ENCODE results near the gene TBCA.
A peak's percentile ranks its signal among the peaks of the same experiment; 100 is the strongest.

TBCA gene

GRCh38 chr5:77775790-77776553 lies at the start of gene TBCA:
Gene TBCA (minus strand): TSS chr5:77776339. CDS start chr5:77776257, 82 bp downstream.
- DNase-seq (ENCODE audit: low read depth in 3 of 3, low spot score in 1 of 3) = peak; percentile 74 to 88 (median 85)

- no peak for DNase-seq (ENCODE audit: low read depth in 3 of 3, low spot score in 1 of 3)
Measured at GRCh38 chr5:77824981-77825380, 48.8 kb upstream of the TBCA start.

- no peak for DNase-seq (ENCODE audit: low read depth in 3 of 3, low spot score in 1 of 3)
Measured at GRCh38 chr5:77816686-77817085, 40.5 kb upstream of the TBCA start.

- DNase-seq (ENCODE audit: low read depth in 3 of 3, low spot score in 1 of 3) = no peak
Measured at GRCh38 chr5:77812926-77813589, 36.9 kb upstream of the TBCA start.

- DNase-seq (ENCODE audit: low read depth in 3 of 3, low spot score in 1 of 3) = no peak
Measured at GRCh38 chr5:77806213-77806843, 30.2 kb upstream of the TBCA start.

- DNase-seq (ENCODE audit: low read depth in 3 of 3, low spot score in 1 of 3) = no peak
Measured at GRCh38 chr5:77798456-77798855, 22.3 kb upstream of the TBCA start.

GRCh38 chr5:77797136-77797535 lies 21.0 kb upstream of the TBCA start:
- DNase-seq (ENCODE audit: low read depth in 3 of 3, low spot score in 1 of 3) = no peak

- no peak for DNase-seq (ENCODE audit: low read depth in 3 of 3, low spot score in 1 of 3)
Measured at GRCh38 chr5:77795846-77796245, 19.7 kb upstream of the TBCA start.

GRCh38 chr5:77795268-77795667 lies 19.1 kb upstream of the TBCA start:
- no peak for DNase-seq (ENCODE audit: low read depth in 3 of 3, low spot score in 1 of 3)

- no peak for DNase-seq (ENCODE audit: low read depth in 3 of 3, low spot score in 1 of 3)
Measured at GRCh38 chr5:77791926-77792325, 15.8 kb upstream of the TBCA start.

- DNase-seq (ENCODE audit: low read depth in 3 of 3, low spot score in 1 of 3) = no peak
Measured at GRCh38 chr5:77791356-77791755, 15.2 kb upstream of the TBCA start.

- no peak for DNase-seq (ENCODE audit: low read depth in 3 of 3, low spot score in 1 of 3)
Measured at GRCh38 chr5:77785229-77785628, 9.1 kb upstream of the TBCA start.

GRCh38 chr5:77784735-77785134 lies 8.6 kb upstream of the TBCA start:
- DNase-seq (ENCODE audit: low read depth in 3 of 3, low spot score in 1 of 3) = no peak

GRCh38 chr5:77781076-77781475 lies 4.9 kb upstream of the TBCA start:
- no peak for DNase-seq (ENCODE audit: low read depth in 3 of 3, low spot score in 1 of 3)

GRCh38 chr5:77778881-77779438 lies 2.8 kb upstream of the TBCA start:
- DNase-seq (ENCODE audit: low read depth in 3 of 3, low spot score in 1 of 3) = no peak

GRCh38 chr5:77778398-77778797 lies 2.3 kb upstream of the TBCA start:
- DNase-seq (ENCODE audit: low read depth in 3 of 3, low spot score in 1 of 3) = no peak

GRCh38 chr5:77777911-77778310 lies 1.8 kb upstream of the TBCA start:
- DNase-seq (ENCODE audit: low read depth in 3 of 3, low spot score in 1 of 3) = no peak

- no peak for DNase-seq (ENCODE audit: low read depth in 3 of 3, low spot score in 1 of 3)
Measured at GRCh38 chr5:77777281-77777892, 1.2 kb upstream of the TBCA start.

- no peak for DNase-seq (ENCODE audit: low read depth in 3 of 3, low spot score in 1 of 3)
Measured at GRCh38 chr5:77776554-77777206, 541 bp upstream of the TBCA start.

GRCh38 chr5:77774981-77775789 lies 954 bp downstream of the TBCA start:
- DNase-seq (ENCODE audit: low read depth in 3 of 3, low spot score in 1 of 3) = no peak
